HEK293 (cell line): ENCODE results near the gene DDX10.

Experiments used
- CTCF ChIA-PET: fragments of 350-600 bp; formaldehyde crosslinking; extraction: SDS; loops from one replicate; lab custom pipeline; 2021; ENCODE audit warnings: antibody characterized with exemption; lab: Yijun Ruan, JAX
- POLR2A ChIA-PET: fragments of 300-600 bp; formaldehyde crosslinking; extraction: SDS; loops from one replicate; lab custom pipeline; 2020; ENCODE audit warnings: antibody characterized with exemption, inconsistent platforms; lab: Yijun Ruan, JAX
- H3K27ac ChIP-seq: fragments of 200-500 bp; sonication (Bioruptor generic); 2 replicates; pipeline ENCODE4 v1.5.1; 2014; ENCODE audit warnings: low read depth, low read length, control low read depth, inconsistent platforms; ENCODE audit errors: extremely low read depth
- H3K36me3 ChIP-seq, 2 experiments: fragments of 200-500 bp in 1 of 2; sonication (Bioruptor generic) in 1 of 2; 1 replicate in 1 of 2; 2 replicates in 1 of 2; pipeline ENCODE4 v1.5.1; 2014 to 2017; ENCODE audit warnings: inconsistent platforms in 2 of 2, low read length in 2 of 2; ENCODE audit not compliant: control insufficient read depth in 2 of 2, insufficient read depth in 1 of 2
- H3K4me1 ChIP-seq: fragments of 200-500 bp; sonication (Bioruptor generic); 2 replicates; pipeline ENCODE4 v1.5.1; 2014; ENCODE audit warnings: mild to moderate bottlenecking, low read length, inconsistent platforms; ENCODE audit not compliant: control insufficient read depth, insufficient read depth
- H3K4me3 ChIP-seq: 2 replicates; pipeline ENCODE4 v1.5.1; 2011; ENCODE audit warnings: low read depth, mild to moderate bottlenecking, control low read depth, low read length, moderate library complexity
- H3K9me3 ChIP-seq: fragments of 200-500 bp; sonication (Bioruptor generic); 2 replicates; pipeline ENCODE4 v1.5.1; 2014; ENCODE audit warnings: low read depth, low read length, inconsistent platforms; ENCODE audit not compliant: control insufficient read depth, insufficient read depth
- EGR2 ChIP-seq: fragments of 450-650 bp; formaldehyde crosslinking; IDR thresholded peaks from 2 replicates; pipeline ENCODE4 v1.5.1; 2016; ENCODE audit warnings: low read depth, missing biosample characterization, missing genetic modification characterization
- GLI2 ChIP-seq: fragments of 450-650 bp; formaldehyde crosslinking; IDR thresholded peaks from 2 replicates; pipeline ENCODE4; 2017; ENCODE audit warnings: missing biosample characterization, missing genetic modification characterization, low read depth, borderline replicate concordance
- TRIM28 ChIP-seq: IDR thresholded peaks from 2 replicates; pipeline ENCODE4 v1.6.1; 2011; ENCODE audit warnings: low read length, control low read depth, borderline replicate concordance
- YY2 ChIP-seq: fragments of 450-650 bp; formaldehyde crosslinking; IDR thresholded peaks from 2 replicates; pipeline ENCODE4 v1.5.1; 2016; ENCODE audit warnings: missing biosample characterization, missing genetic modification characterization
- ZBTB20 ChIP-seq: fragments of 450-650 bp; formaldehyde crosslinking; IDR thresholded peaks from 2 replicates; pipeline ENCODE4 v1.5.1; 2016; ENCODE audit warnings: missing biosample characterization, missing genetic modification characterization
- ZBTB8A ChIP-seq: fragments of 450-650 bp; formaldehyde crosslinking; IDR thresholded peaks from 2 replicates; pipeline ENCODE4 v1.5.1; 2016; ENCODE audit warnings: missing biosample characterization, missing genetic modification characterization
- ZNF155 ChIP-seq: fragments of 450-650 bp; formaldehyde crosslinking; IDR thresholded peaks from 2 replicates; pipeline ENCODE4 v1.5.1; 2016; ENCODE audit warnings: missing biosample characterization, missing genetic modification characterization
- ZNF239 ChIP-seq: fragments of 450-650 bp; formaldehyde crosslinking; IDR thresholded peaks from 2 replicates; pipeline ENCODE4 v1.5.1; 2016; ENCODE audit warnings: missing biosample characterization, missing genetic modification characterization
- ZNF529 ChIP-seq: fragments of 450-650 bp; formaldehyde crosslinking; IDR thresholded peaks from 2 replicates; pipeline ENCODE4 v1.5.1; 2017; ENCODE audit warnings: missing genetic modification characterization, missing biosample characterization; ENCODE audit not compliant: insufficient replicate concordance
- ZNF776 ChIP-seq: fragments of 450-650 bp; formaldehyde crosslinking; IDR thresholded peaks from 2 replicates; pipeline ENCODE4 v1.5.0; 2017; ENCODE audit warnings: missing biosample characterization, missing genetic modification characterization, borderline replicate concordance
- ZSCAN30 ChIP-seq: fragments of 450-650 bp; IDR thresholded peaks from 2 replicates; pipeline ENCODE4 v1.5.1; 2018; ENCODE audit warnings: missing biosample characterization, mild to moderate bottlenecking, missing genetic modification characterization, moderate library complexity
- TF ChIP-seq, protein P1 (sequence below): fragments of 450-650 bp; formaldehyde crosslinking; IDR thresholded peaks from 2 replicates; pipeline ENCODE4 v1.5.1; 2017; ENCODE audit warnings: missing biosample characterization, missing genetic modification characterization
- TF ChIP-seq, protein P2 (sequence below): fragments of 450-650 bp; formaldehyde crosslinking; IDR thresholded peaks from 2 replicates; pipeline ENCODE4 v1.5.0; 2017; ENCODE audit warnings: missing biosample characterization, missing genetic modification characterization, borderline replicate concordance
- TF ChIP-seq, protein P3 (sequence below): fragments of 450-650 bp; formaldehyde crosslinking; IDR thresholded peaks from 2 replicates; pipeline ENCODE4 v1.5.1; 2016; ENCODE audit warnings: missing biosample characterization, missing genetic modification characterization
- TF ChIP-seq, protein P4 (sequence below): fragments of 450-650 bp; formaldehyde crosslinking; IDR thresholded peaks from 2 replicates; pipeline ENCODE4 v1.5.1; 2017; ENCODE audit warnings: missing biosample characterization, mild to moderate bottlenecking, missing genetic modification characterization, moderate library complexity
- TF ChIP-seq, protein P5 (sequence below): fragments of 450-650 bp; formaldehyde crosslinking; IDR thresholded peaks from 2 replicates; pipeline ENCODE4 v1.5.1; 2016; ENCODE audit warnings: missing biosample characterization, missing genetic modification characterization

The DDX10 gene

DNA sequence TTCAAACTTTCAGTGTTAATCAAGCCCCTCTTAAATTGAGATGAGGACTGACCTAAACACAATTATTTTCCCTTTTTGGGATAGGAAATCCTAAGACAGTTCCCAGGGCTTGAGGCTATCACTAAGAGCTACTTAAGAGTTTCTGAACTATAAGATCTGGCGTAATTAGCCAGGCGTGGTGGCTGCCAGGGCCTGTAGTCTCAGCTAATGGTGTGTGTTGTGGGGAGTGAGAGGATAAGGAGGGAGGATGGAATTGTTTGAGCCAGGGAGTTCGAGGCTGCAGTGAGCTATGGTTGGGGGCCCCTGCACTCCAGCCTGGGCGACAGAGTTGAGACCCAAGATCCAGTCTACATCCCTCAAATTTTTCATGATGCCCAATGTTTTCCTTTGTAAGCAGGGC, 47.8 kb upstream of the DDX10 start:
- Histone ChIP-seq H3K4me1 (no peaks in the 10 kb centered on the region), H3K27ac (no peak overlapping the region), H3K36me3 (no peaks in the 10 kb centered on the region), H3K9me3 (no peaks in the 10 kb centered on the region), H3K4me3 (no peak overlapping the region)
- TF ChIP-seq, protein P1, sequence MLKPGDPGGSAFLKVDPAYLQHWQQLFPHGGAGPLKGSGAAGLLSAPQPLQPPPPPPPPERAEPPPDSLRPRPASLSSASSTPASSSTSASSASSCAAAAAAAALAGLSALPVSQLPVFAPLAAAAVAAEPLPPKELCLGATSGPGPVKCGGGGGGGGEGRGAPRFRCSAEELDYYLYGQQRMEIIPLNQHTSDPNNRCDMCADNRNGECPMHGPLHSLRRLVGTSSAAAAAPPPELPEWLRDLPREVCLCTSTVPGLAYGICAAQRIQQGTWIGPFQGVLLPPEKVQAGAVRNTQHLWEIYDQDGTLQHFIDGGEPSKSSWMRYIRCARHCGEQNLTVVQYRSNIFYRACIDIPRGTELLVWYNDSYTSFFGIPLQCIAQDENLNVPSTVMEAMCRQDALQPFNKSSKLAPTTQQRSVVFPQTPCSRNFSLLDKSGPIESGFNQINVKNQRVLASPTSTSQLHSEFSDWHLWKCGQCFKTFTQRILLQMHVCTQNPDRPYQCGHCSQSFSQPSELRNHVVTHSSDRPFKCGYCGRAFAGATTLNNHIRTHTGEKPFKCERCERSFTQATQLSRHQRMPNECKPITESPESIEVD (tag by site-specific recombination): no peak
- no peak for TF ChIP-seq ZBTB20
- no peak for TF ChIP-seq ZBTB8A (tag by site-specific recombination)
- no peak for TF ChIP-seq ZSCAN30 (tag by site-specific recombination)
- no peak for TF ChIP-seq GLI2
- TF ChIP-seq, protein P2, sequence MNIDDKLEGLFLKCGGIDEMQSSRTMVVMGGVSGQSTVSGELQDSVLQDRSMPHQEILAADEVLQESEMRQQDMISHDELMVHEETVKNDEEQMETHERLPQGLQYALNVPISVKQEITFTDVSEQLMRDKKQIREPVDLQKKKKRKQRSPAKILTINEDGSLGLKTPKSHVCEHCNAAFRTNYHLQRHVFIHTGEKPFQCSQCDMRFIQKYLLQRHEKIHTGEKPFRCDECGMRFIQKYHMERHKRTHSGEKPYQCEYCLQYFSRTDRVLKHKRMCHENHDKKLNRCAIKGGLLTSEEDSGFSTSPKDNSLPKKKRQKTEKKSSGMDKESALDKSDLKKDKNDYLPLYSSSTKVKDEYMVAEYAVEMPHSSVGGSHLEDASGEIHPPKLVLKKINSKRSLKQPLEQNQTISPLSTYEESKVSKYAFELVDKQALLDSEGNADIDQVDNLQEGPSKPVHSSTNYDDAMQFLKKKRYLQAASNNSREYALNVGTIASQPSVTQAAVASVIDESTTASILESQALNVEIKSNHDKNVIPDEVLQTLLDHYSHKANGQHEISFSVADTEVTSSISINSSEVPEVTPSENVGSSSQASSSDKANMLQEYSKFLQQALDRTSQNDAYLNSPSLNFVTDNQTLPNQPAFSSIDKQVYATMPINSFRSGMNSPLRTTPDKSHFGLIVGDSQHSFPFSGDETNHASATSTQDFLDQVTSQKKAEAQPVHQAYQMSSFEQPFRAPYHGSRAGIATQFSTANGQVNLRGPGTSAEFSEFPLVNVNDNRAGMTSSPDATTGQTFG (tag by site-specific recombination): no peak
- TF ChIP-seq ZNF155 (tag by site-specific recombination): no peak
- no peak for TF ChIP-seq EGR2 (tag by site-specific recombination)
- TF ChIP-seq ZNF239 (tag by site-specific recombination): no peak
- TF ChIP-seq, protein P3, sequence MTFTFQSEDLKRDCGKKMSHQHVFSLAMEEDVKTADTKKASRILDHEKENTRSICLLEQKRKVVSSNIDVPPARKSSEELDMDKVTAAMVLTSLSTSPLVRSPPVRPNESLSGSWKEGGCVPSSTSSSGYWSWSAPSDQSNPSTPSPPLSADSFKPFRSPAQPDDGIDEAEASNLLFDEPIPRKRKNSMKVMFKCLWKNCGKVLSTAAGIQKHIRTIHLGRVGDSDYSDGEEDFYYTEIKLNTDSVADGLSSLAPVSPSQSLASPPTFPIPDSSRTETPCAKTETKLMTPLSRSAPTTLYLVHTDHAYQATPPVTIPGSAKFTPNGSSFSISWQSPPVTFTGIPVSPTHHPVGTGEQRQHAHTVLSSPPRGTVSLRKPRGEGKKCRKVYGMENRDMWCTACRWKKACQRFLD (tag by site-specific recombination): no peak
- TF ChIP-seq, protein P4, sequence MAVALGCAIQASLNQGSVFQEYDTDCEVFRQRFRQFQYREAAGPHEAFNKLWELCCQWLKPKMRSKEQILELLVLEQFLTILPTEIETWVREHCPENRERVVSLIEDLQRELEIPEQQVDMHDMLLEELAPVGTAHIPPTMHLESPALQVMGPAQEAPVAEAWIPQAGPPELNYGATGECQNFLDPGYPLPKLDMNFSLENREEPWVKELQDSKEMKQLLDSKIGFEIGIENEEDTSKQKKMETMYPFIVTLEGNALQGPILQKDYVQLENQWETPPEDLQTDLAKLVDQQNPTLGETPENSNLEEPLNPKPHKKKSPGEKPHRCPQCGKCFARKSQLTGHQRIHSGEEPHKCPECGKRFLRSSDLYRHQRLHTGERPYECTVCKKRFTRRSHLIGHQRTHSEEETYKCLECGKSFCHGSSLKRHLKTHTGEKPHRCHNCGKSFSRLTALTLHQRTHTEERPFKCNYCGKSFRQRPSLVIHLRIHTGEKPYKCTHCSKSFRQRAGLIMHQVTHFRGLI (tag by site-specific recombination): no peak
- ChIA-PET CTCF (interaction anchor here (1.0 kb wide), 1 partner anchor 15 kb away, joined by 3 read pairs; no protein-coding TSS in a partner anchor), POLR2A (no interaction called here)

DNA sequence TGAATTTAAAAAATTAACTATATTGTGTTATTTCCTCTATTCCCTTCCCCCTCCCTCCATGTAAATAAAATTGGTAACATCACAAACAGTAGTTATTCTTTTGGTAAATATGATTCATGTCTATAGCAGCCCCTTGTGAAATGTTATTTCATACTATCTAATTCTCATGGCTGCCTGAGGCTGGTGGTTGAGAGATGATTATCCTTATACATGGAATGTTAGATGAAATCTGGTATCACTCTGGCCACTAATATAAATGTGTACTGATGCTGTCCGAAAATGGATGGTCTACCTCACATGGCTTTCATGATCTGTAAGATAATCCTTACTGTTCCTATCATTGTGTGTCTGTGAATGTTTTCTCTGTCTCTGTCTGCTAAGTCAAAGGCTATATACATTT, 46.3 kb upstream of the DDX10 start:
- no peaks in the 10 kb centered on the region for H3K9me3 ChIP-seq
- CTCF ChIA-PET: no interaction called here
- TF ChIP-seq YY2 (no peak), TRIM28 (no peak), ZNF529 (tag by site-specific recombination) (no peak), ZNF776 (tag by site-specific recombination) (no peak)
- TF ChIP-seq, protein P3 (tag by site-specific recombination): no peak
- TF ChIP-seq, protein P5, sequence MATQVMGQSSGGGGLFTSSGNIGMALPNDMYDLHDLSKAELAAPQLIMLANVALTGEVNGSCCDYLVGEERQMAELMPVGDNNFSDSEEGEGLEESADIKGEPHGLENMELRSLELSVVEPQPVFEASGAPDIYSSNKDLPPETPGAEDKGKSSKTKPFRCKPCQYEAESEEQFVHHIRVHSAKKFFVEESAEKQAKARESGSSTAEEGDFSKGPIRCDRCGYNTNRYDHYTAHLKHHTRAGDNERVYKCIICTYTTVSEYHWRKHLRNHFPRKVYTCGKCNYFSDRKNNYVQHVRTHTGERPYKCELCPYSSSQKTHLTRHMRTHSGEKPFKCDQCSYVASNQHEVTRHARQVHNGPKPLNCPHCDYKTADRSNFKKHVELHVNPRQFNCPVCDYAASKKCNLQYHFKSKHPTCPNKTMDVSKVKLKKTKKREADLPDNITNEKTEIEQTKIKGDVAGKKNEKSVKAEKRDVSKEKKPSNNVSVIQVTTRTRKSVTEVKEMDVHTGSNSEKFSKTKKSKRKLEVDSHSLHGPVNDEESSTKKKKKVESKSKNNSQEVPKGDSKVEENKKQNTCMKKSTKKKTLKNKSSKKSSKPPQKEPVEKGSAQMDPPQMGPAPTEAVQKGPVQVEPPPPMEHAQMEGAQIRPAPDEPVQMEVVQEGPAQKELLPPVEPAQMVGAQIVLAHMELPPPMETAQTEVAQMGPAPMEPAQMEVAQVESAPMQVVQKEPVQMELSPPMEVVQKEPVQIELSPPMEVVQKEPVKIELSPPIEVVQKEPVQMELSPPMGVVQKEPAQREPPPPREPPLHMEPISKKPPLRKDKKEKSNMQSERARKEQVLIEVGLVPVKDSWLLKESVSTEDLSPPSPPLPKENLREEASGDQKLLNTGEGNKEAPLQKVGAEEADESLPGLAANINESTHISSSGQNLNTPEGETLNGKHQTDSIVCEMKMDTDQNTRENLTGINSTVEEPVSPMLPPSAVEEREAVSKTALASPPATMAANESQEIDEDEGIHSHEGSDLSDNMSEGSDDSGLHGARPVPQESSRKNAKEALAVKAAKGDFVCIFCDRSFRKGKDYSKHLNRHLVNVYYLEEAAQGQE (tag by site-specific recombination): no peak
- TF ChIP-seq, all 188 proteins: peak for 0
- H3K27ac ChIP-seq: no peak overlapping the region
- H3K4me3 ChIP-seq: no peak overlapping the region
- no peaks in the 10 kb centered on the region for H3K4me1 ChIP-seq
- H3K36me3 ChIP-seq: no peaks in the 10 kb centered on the region
- POLR2A ChIA-PET: no interaction called here
